Kidney (tissue), 14 donors: Measurements from ENCODE around the gene IFIT1B. TPM values are rescaled to one million over a fixed set of nuclear protein-coding genes. Genes with fewer than 3 reads are reported as not detected.

Experiments
- DNase-seq, 5 donors: peaks; one replicate each; pipeline ENCODE4 v3.0.0-alpha.2; 2013 to 2020
- FAIRE-seq: peaks from 2 replicates; lab custom pipeline; 2012; peaks lifted over from hg19 to GRCh38; lab: Jason Lieb, UNC
- H3K27ac ChIP-seq, 2 donors: one replicate each; pipeline ENCODE4 v1.7.0; 2013; ENCODE audit warnings: low read depth in 2 of 2, low read length in 2 of 2, inconsistent platforms in 1 of 2
- H3K27me3 ChIP-seq: one replicate; pipeline ENCODE4 v1.7.1; 2013; ENCODE audit warnings: low read length, inconsistent platforms; ENCODE audit not compliant: control insufficient read depth, insufficient read depth
- H3K36me3 ChIP-seq, 3 donors: one replicate each; pipeline versions ENCODE4 v1.7.0 to v1.7.1; 2013; ENCODE audit warnings: low read length in 3 of 3, control low read depth in 1 of 3, inconsistent platforms in 1 of 3; ENCODE audit not compliant: insufficient read depth in 3 of 3, control insufficient read depth in 2 of 3
- H3K4me1 ChIP-seq, 3 donors: one replicate each; pipeline versions ENCODE4 v1.7.0 to v1.7.1; 2013; ENCODE audit warnings: low read length in 3 of 3, inconsistent platforms in 1 of 3, low read depth in 1 of 3; ENCODE audit not compliant: control insufficient read depth in 2 of 3, insufficient read depth in 2 of 3
- H3K4me3 ChIP-seq, 3 donors: one replicate each; pipeline versions ENCODE4 v1.7.0 to v1.8.1; 2013; ENCODE audit warnings: low read length in 3 of 3, control low read depth in 1 of 3, inconsistent platforms in 1 of 3
- H3K9ac ChIP-seq, 3 donors: one replicate each; pipeline versions ENCODE4 v1.7.0 to v1.7.1; 2013; ENCODE audit warnings: low read length in 3 of 3, control low read depth in 1 of 3, inconsistent platforms in 1 of 3
- H3K9me3 ChIP-seq, 3 donors: one replicate each; pipeline versions ENCODE4 v1.7.0 to v1.7.1; 2013; ENCODE audit warnings: low read length in 3 of 3, control low read depth in 1 of 3, inconsistent platforms in 1 of 3; ENCODE audit not compliant: control insufficient read depth in 2 of 3, insufficient read depth in 1 of 3
- CTCF ChIP-seq: IDR thresholded peaks from 3 replicates; pipeline ENCODE4 v1.5.1; 2012; ENCODE audit warnings: mild to moderate bottlenecking, moderate library complexity, borderline replicate concordance; ENCODE audit not compliant: insufficient read depth; ENCODE audit errors: extremely low read depth
- intact Hi-C: fragments of 100-400 bp; cut with DNase I; formaldehyde crosslinking; loops from one replicate; pipeline ENCODE4 v1.11.1; 2022
- polyA plus RNA-seq: library from polyadenylated mRNA; stranded (reverse); fragments of 350-450 nt; fragmentation: Illumina TruSeq; extraction: RNeasy Lipid Tissue Mini Kit (QIAGEN cat#74804); gene quantifications from one replicate; pipeline ENCODE4 v1.2.3, GENCODE V29; 2014; ENCODE audit warnings: low read depth, low replicate concordance; ENCODE audit not compliant: insufficient read depth
- total RNA-seq: library from RNA; stranded (reverse); fragmentation: NEBNext Ultra II Directional; extraction: Animal tissue kit (Norgen Biotek cat#: 25700); gene quantifications from one replicate; pipeline ENCODE4 v1.2.1, GENCODE V29; 2021
- donor health status: control.
- donor health status: control.
- donor health status: control.
- donor health status: control.
- donor health status: control.
- donor health status: DM: yes; HTN: yes; CAD: no.
- donor health status: Normal renal cell carcinoma (clear cell type).

The IFIT1B gene
- total and polyA plus RNA-seq, 2 donors from 2014 or later = not detected

GRCh38 chr10:89339875-89340274 lies 38.0 kb upstream of the IFIT1B start:
- Histone ChIP-seq H3K27ac (no peak overlapping the region), H3K9me3 (no peaks in the 10 kb centered on the region), H3K27me3 (no peaks in the 10 kb centered on the region), H3K36me3 (peaks cover 2 to 14% (median 9%) of the 10 kb centered on the region in 3 donors), H3K9ac (no peak overlapping the region), H3K4me3 (no peak overlapping the region), H3K4me1 (peaks cover 0 to 16% (median 9%) of the 10 kb centered on the region in 3 donors)
- TF ChIP-seq CTCF = no peak
- FAIRE-seq (no peak), DNase-seq (no peak)
- intact Hi-C loops = no loop called here

- intact Hi-C loops = no loop called here
- DNase-seq (no peak), FAIRE-seq (no peak)
- no peak overlapping the region for H3K4me3 ChIP-seq
- H3K9me3 ChIP-seq = no peaks in the 10 kb centered on the region
- TF ChIP-seq CTCF = no peak
- H3K36me3 ChIP-seq = peaks cover 2 to 14% (median 9%) of the 10 kb centered on the region in 3 donors
- no peak overlapping the region for H3K9ac ChIP-seq
- peaks cover 0 to 15% (median 3%) of the 10 kb centered on the region in 3 donors for H3K4me1 ChIP-seq
- no peak overlapping the region for H3K27ac ChIP-seq
- H3K27me3 ChIP-seq = no peaks in the 10 kb centered on the region
Measured at GRCh38 chr10:89341649-89342048, 36.2 kb upstream of the IFIT1B start.

GRCh38 chr10:89342206-89342958 lies 35.5 kb upstream of the IFIT1B start:
- H3K4me1 ChIP-seq = peaks cover 3 to 22% (median 9%) of the 10 kb centered on the region in 3 donors
- no peaks in the 10 kb centered on the region for H3K27me3 ChIP-seq
- no peak overlapping the region for H3K4me3 ChIP-seq
- no peak overlapping the region for H3K27ac ChIP-seq
- no peak for DNase-seq
- peaks cover 2 to 14% (median 9%) of the 10 kb centered on the region in 3 donors for H3K36me3 ChIP-seq
- intact Hi-C loops = no loop called here
- no peak for FAIRE-seq
- no peak for TF ChIP-seq CTCF
- no peak overlapping the region for H3K9ac ChIP-seq
- H3K9me3 ChIP-seq = no peaks in the 10 kb centered on the region
